Kidney capillary endothelial cell (primary cell): ENCODE data around the gene STMN3.
"Not testable (repeated sequence)": the region's sequence is repeated elsewhere in the genome, so short reads cannot be mapped to it uniquely, and the experiment has no call there.

Experiments used
- DNase-seq: peaks from one replicate; pipeline ENCODE4 v3.0.0-alpha.2; 2018; ENCODE audit warnings: low spot score

STMN3 gene

DNA sequence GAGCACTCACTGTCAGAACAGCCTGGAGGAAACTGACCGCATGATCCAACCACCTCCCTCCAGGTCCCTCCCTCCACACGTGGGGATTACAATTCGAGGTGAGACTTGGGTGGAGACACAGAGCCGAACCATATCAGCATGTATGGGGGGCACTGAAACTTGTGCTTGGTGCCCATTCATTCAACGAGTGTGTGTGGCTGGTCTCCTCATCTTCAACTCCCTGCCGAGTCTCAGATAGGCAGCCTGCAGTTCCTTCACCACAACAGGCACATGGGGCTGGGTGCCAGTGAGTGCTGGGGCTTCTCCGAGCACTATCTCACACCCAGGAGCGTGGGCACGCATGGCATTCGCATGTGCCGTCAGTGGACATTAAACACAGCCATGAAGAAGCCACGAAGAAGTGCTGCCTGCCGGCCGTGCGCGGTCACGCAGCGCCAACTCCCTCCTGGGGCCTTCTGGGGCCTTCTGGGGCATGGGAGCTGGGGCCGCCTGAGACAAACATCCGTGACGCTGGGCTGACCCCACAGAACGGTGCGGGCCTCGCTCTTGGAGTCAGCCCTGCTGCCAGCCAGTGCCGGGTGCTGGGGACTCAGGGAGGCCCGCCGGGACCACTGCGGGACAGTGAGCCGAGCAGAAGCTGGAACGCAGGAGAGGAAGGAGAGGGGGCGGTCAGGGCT is 4.2 kb upstream of the STMN3 start:
- DNase-seq, result no peak

DNA sequence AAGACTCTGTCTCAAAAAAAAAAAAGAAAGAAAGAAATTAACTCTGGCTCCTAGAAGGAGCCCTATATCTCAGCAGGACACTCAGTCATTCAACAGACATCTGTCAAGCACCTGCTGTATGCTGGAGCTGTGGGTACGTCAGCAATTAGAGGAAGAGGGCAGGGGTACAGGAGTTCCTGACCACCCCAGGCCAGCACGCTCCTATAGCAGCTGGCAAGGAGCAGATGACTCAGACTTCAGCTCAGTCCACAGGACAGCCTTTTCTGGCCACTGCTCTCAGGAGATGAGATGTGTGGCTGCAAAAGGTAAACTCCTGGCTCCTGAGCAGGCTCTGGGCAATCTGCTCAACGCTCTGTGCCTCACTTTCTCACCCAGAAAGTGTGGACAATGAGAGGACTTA is 3.2 kb upstream of the STMN3 start:
- DNase-seq, result no peak

DNA sequence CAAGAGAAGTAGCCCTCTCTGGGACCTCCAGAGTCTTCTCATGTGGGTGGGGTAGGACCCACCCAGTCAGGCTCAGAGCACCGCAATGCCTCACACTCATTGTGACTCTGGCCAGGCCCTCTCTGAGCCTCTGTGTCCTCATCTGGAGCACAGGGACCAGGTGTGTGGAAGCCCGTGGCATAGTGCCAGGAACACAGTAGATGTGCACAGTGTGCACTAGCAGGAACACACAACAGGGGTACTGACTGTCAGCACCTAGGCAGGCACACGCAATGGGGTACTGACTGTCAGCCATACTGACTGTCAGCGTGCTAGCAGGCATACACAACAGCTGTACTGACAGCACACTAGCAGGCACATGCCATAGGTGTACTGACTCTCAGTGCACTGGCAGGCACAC is 2.0 kb upstream of the STMN3 start:
- no peak for DNase-seq

DNA sequence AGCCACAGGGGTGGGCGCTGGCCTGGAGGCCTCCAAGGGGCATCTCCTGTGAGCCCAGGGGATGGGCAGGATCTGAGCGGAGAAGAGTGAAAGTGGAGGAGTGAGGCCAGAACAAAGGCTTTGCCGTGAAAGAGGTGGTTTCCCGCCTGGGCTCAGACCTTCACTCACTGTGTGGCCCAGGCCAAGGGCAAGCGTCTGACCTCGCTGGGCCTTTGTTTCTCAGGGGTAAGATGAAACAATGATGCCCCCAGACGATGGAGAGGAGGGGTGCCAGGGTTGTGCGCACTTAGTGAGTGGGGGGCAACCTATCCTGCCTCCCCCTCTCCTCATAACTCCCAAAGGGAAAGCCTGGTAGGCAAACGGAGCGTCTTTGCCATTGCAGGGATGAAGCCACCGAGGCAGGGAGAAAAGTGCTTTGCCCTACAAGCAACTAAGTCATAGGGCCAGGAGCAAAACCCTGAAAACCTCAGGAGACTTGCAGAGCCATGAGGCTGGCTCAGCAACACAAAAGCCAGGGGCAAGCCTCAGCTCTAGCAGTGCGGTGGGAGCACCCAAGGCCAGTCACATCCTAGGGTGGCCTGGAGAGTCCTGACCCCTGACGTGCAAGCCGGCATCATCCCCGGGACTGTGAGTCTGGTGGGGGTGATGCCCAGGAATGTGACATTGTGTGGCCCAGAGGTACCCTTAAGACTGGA is 897 bp upstream of the STMN3 start:
- no peak for DNase-seq

DNA sequence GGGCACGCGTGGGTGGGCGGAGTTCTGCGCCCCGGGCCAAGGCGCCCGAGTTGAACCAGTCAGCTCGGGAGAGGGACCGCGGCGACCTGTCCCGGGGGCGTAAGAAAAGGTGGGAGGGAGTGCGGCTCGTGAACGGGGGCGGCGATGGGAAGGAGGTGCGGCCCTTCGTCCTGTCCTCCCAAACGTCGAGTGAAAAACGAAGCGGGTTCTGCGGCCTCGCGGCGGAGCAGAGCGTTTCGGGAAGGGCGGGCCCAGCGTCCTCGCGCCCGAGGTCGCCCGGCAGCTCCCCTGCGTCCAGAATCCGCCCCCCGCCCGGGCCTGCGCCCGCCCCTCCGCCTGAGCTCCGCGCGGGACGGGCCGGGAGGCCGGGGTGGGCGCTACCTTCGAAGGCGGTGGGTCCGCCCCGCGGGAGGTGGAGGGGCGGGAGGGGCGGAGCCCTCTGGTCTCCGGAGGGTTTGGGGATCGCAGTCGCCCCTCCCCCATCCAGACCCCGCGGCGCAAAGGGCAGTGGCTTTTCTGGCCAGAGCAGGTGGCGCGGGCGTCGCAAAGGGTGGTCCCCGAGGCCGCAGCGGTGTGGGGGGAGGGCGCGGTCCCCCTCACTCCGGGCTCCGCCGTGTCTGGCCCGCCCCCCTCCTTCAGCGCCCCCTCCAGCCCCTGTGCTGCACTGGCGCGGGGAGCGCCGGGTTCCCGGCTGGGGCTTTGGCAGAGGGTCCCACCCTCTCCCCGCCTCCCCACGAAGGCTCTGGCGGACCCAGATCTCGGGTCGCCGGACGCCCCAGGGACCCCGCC is 838 bp downstream of the STMN3 start:
- DNase-seq, result no peak

DNA sequence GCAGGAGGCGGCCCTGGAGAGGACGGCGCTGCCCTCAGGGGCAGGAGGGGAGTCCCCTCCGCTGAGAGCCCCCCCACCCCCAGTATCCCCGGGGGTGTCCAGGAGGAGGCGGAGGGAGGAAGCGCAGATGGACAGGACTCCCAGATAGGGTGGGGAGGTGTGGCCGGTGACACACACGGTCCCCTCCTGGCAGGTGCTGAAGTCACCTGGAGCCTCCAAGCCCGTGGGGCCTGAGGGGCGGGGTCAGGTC is 1.4 kb downstream of the STMN3 start:
- no peak for DNase-seq

DNA sequence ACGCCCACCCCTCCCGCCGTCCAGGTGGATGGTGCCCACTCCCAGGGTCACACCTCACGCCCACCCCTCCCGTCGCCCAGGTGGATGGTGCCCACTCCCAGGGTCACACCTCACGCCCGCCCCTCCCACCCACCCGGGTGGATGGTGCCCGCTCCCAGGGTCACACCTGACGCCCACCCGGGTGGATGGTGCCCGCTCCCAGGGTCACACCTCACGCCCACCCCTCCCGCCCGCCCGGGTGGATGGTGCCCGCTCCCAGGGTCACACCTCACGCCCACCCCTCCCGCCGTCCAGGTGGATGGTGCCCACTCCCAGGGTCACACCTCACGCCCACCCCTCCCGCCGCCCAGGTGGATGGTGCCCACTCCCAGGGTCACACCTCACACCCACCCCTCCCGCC is 2.7 kb downstream of the STMN3 start:
- not testable (repeated sequence) for DNase-seq

DNA sequence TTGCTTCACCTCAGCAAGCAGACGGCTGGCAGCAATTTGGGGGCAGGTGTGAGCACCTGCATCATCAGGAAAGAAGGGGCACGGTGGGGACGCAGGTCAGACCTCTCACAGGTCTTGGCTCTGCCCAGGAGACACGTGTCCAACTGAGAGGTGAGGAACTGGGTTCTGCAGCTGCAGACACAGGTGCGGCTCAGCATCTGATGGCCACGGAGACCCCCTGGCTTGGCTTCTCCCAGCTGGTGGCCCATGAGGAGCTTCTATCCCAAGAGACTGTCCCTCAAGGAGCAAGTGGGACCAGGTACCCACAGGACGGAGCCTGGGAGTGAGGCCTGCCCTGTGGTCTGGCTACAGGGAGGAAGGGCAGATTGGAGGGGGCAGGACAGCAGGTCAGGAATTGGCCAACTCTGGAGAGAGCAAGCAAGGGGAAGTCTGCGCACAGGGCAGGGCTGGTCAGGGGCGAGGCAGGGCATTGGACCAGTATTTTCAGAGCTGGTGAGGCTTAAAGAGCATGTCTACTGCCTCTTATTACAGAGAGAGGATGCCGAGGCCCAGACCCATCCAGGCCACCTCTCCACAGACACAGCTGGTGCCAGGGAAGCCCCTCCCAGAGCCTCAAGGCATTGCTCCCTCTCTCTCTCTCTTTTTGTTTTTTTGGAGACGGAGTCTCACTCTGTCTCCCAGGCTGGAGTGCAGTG is 4.2 kb downstream of the STMN3 start:
- no peak for DNase-seq

DNA sequence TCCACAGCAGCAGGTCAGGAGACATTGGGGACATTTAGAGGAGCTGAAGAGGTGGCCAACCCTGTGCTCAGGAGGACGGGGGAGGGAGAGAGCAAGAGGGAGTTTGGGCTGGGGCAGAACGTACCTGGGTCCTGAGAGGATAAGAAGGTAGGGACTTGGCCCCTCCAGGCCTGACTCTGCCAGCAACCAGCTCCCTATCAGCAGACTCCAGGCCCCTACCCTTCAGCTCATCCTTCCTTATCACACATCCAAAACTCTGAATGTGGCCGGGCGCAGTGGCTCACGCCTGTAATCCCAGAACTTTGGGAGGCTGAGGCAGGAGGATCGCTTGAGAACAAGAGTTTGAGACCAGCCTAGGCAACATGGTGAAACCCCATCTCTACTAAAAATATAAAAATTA is 5.0 kb downstream of the STMN3 start:
- no peak for DNase-seq

DNA sequence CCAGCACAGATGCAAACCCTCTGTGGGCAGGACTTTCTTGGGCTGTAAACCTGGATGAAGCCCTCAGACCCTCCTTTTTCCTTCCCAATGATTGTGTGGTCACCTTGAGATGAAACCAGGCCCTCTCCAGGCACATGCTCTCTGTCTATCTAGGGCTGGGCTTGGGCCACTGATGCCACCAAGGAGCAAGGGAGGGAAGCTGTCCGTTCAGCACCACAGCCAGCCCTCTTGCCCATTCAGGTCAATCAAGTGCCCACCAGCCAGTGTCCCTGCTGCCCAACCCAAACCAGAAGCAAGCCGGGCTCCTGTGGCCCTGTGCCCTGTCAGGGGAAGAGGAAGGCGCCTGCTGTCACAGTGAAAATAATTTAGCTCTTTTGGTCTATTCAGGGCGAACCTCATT is 8.0 kb downstream of the STMN3 start:
- no peak for DNase-seq

DNA sequence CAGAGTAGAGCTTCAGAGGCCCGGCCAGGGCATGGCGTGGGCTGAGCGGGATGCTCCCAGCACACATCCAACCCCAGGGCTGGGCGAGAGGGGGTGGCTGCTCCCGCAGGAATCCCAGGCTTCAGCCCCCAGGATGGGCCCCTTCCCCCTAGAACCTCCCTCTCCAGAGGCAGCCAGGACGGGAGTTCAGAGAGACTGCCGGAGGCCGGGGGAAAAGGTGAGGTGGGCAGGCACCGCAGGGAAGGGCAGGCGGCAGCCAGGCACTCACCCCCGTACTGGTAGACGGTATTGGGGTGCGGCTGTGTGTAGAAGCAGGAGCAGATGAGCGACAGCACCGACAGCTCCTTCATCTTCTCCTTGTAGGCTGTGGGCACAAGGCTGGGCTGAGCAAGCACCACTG is 9.3 kb downstream of the STMN3 start:
- DNase-seq, result no peak

DNA sequence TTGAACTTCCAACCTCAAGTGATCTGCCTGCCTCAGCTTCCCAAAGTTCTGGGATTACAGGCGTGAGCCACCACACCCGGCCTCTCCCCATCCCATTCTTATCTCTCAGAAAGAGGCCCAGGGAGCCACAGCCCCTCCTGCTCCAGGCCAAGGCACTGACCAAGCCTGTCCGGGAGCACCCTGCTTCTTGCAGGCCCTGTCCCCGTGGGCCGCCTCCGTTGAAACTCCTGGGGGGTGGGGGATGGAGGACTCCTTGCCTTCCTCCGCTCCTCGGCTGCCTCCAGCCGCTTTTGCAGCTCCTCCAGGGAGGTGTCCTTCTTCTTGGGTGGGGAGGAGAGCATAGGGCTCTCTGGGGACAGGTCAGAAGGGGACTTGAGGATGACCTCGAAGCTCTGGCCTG is 9.7 kb downstream of the STMN3 start:
- no peak for DNase-seq

DNA sequence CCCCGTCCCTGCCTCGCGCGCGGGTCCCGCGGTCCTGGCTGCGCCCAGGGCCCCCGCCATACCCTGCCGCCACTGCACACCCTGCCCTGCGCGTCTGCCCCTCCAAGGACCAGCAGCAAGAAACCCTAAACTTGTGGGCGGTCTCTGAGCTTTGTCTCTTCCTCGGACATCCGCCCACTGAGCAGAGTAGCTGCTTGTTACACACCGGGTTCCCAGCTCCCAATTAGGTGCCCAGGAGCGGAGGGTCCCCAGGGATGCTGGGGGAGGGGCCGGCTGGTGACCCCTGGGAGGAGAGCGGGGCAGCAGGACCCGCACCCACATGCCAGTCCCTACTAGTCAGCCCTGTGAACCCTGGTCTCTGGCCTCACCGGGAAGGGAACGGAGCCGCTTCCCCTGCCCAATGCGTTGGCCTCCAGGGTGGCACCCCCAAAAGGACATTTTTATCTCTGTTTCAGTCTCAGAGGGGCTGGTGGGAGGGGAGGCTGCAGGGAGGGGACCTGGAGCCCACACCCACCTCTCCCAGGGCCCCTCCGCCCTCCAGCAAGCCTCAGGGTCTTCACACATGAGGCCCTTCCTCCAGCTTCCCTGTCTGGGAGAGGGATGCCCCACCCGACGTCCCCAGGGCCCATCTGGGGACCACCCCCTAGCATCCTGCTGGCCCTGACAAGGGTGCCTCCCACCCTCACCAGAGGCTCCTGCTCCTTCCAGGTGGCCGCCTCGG is 10.5 kb downstream of the STMN3 start:
- no peak for DNase-seq

DNA sequence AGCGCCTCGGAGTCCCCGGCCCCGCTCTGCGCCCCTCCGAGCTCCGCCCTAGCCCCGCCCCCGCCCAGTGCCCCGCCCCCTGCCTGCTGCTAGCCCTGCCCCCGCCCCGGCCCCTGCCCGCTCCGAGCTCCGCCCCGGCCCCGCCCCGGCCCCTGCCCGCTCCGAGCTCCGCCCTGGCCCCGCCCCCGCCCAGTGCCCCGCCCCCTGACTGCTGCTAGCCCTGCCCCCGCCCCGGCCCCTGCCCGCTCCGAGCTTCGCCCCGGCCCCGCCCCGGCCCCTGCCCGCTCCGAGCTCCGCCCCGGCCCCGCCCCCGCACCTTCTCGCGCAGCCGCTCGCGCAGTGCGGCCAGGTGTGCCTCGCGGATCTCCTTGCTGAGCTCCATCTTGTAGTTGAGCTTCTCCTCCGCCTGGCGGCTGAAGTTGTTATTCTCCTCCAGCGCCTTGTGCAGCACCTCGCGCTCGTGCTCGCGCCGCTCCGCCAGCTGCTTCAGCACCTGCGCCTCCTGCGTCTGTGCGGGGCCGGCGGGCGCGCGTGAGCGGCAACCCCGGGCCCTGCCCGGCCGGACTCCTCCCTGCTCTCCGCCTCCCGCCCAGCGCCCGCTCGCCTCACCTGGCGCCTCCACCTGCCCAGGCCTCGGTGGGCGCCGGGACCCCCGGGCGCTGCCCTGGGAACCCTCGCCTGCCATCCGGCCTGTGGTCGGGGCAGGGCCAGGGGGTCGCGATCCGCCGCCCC is 11.3 kb downstream of the STMN3 start:
- peak; percentile 72 for DNase-seq

DNA sequence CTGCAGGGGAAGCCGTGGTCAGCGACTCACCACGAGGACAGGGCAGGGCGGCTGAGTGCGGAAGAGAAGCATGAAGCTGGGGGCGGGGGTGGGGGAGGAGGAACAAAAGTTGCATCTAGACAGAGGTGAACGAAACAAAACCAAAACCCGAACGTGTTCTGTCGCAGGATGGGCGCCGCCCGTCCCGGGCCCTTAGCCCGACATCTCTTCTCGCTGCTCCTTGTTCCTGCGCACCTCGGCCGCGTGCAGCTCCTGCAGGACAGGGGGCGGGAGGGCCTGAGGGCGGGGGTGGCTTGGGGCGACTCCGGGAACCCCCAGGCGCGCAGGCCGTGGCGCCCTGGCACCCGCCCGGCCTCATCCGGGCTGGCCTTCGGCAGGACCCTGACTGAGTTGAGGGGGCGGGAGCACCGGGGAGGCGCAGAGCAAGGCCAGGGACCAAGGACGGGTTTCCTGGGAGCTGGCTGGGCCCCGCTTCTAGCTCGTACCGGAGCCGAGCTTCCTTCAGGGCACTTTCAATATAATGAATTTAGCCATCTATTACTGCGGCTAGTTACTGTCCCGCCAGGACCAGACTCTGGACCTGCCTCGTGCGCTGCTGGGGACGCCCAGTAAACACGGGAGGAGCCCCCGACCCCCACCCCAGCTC is 12.0 kb downstream of the STMN3 start:
- DNase-seq, result no peak

DNA sequence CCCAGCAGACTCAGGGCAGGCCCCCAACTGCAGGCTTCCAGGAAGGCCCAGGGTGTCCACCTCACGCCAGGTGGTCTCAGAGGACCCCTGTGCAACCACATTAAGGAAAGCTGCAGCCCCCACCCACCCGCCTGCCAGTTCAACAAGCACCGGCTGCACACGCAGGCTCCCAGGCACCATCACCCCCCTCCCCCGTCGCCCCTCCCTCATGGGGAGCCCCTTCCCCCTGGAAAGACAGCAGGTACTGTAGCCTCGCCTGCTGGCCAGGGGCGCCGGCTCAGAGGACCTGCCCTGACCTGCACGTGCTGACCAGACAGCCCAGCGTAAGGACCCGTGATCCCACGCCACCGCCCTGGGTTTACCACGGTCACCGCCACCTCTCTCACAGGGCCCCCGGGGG is 12.5 kb downstream of the STMN3 start:
- not testable (repeated sequence) for DNase-seq

DNA sequence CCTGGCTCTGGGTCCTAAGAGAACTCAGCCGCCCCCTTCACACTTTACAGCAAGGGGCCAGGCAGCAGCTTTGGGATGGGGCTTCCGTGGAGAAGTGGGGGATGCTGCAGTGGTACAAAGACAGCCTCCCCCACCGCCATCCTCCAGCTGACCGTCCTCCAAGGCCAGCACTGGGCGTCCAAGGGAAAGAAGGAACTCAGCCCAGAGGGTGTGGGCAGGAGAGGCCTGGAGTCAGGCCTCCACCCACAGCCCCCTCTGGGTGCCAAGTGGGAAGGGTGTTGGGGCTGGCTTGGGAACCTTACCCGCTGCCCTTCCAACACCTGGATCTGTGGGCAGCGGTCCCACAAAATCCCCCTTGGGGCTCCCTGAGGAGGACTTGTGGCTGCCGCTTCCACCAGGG is 13.1 kb downstream of the STMN3 start:
- DNase-seq, result no peak

DNA sequence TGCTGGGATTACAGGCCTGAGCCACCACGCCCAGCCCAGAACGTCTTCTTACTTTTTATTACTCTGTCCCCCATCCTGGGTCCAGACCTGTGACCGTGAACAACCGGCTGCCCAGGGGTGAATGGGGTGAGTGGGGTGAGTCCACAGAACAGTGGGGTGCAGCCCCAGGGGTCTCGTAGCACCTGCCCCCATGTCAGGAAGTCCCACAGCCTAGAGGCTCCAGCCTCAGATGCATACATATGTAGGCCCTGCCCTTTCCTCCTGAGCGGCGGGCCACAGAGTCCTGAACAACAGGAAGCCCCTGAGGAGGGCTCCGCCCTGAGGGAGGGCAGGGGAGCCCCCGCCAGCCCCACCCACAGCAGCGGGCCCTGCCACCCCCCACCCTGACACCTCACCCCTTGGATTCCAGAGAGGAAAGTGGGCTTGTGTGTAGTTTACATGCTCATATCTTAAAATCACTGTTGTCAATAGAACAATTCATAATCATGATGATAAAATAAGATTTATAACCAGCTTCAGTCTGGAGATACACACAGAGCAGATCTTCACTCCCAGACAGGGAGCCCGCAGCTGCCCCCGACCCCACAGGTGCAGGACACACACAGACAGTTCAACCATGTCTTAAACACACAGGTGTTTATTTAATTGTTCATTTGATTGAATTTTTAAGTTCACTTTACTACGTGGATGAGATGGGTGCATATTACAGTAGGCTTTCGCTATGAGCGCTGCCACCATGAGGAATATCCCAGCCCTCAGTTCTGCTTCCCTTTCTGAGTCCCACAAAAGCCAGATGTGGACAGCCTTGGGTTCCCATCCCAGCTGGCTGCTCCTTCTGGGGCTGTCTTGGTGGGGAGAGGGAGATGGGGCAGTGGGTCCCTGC is 13.9 kb downstream of the STMN3 start:
- DNase-seq, result peak; percentile 17

DNA sequence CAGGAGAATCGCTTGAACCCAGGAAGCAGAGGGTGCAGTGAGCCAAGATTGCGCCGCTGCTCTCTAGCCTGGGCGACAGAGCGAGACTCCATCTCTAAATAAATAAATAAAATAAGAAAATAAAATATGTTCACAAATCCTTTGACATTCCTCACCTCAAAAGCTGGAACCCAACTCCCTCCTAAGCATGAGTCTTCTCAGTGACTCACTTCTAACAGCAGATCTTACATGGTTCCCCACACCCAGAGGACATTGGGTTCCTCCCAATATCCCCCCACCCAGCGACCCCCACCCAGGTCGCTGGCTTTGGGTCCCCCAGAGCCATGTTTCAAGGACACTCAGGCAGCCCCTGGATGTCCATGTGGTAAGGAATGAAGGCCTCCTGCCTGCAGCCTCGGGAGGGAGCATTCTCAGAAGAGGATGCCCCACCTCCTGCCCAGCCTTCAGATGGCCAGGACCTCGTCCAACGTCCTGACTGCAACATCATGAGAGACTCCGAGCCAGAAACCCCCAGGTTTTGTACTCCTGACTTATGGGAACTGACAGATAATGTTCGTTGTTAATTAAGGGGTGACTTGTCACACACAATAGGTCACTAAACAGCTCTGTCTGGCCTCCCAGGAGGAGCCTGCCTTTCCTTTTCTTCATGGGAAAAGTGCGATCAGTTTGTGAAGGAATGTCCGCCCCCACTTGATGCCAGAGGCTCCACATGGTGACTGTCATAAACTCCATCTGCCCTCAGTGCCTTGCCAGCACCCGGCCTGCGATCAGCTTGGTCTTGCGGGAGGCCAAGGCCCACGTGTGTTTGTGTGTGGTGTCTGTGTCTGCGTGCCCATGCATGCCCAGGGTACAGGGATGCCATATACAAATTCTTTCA is 16.2 kb downstream of the STMN3 start:
- DNase-seq, result no peak
